GM12873 (cell line): ENCODE results near the gene PRKCD.

Source experiments
- CTCF ChIP-seq: IDR thresholded peaks from 2 replicates; pipeline ENCODE4 v1.5.1; 2012; ENCODE audit warnings: low read depth, mild to moderate bottlenecking, moderate library complexity, low read length, control low read depth; ENCODE audit not compliant: insufficient read depth; ENCODE audit errors: missing control alignments

PRKCD gene

GRCh38 chr3:53240989-53241972 is 80.3 kb downstream of the PRKCD start:
- no peak for TF ChIP-seq CTCF

GRCh38 chr3:53242155-53242554 is 81.1 kb downstream of the PRKCD start:
- TF ChIP-seq CTCF, result no peak
